HepG2 (cell line): ENCODE data around the gene RHOBTB3. TPM values are rescaled to one million over a fixed set of nuclear protein-coding genes. Genes with fewer than 3 reads are reported as not detected.

Experiments
- ARNT ChIP-seq: fragments of 450-650 bp; IDR thresholded peaks from 2 replicates; pipeline ENCODE4 v1.6.1; 2017
- EP300 ChIP-seq, 3 experiments: sonication (generic) in 1 of 3; formaldehyde crosslinking in 1 of 3; IDR thresholded peaks; 2 replicates each; pipeline versions ENCODE4 v1.5.1 to v1.6.1; 2011 to 2020; ENCODE audit warnings: low read depth in 2 of 3, low read length in 2 of 3, borderline replicate concordance in 1 of 3, improper control_type of control experiment in 1 of 3, mild to moderate bottlenecking in 1 of 3, missing genetic modification reagents in 1 of 3, moderate library complexity in 1 of 3
- HHEX ChIP-seq: IDR thresholded peaks from 2 replicates; pipeline ENCODE4 v1.6.1; 2016; ENCODE audit warnings: control low read depth
- HNRNPLL ChIP-seq: fragments of 200-400 bp; formaldehyde crosslinking; IDR thresholded peaks from 2 replicates; pipeline ENCODE4 v1.6.1; 2017; ENCODE audit warnings: mild to moderate bottlenecking, low read depth, low read length; ENCODE audit not compliant: poor library complexity, severe bottlenecking
- IRX3 ChIP-seq: sonication (generic); formaldehyde crosslinking; IDR thresholded peaks from 2 replicates; pipeline ENCODE4 v1.8.1; 2023; ENCODE audit warnings: mild to moderate bottlenecking, low read depth, missing genetic modification reagents, borderline replicate concordance
- KLF6 ChIP-seq: IDR thresholded peaks from 2 replicates; pipeline ENCODE4 v1.8.0; 2016; ENCODE audit warnings: missing biosample characterization, missing genetic modification reagents
- PHF21A ChIP-seq: sonication (generic); formaldehyde crosslinking; IDR thresholded peaks from 2 replicates; pipeline ENCODE4 v1.5.0; 2020; ENCODE audit warnings: mild to moderate bottlenecking, missing genetic modification reagents
- POGZ ChIP-seq: sonication (generic); formaldehyde crosslinking; IDR thresholded peaks from 2 replicates; pipeline ENCODE4 v1.4.0; 2020; ENCODE audit warnings: mild to moderate bottlenecking, missing genetic modification reagents
- RXRB ChIP-seq: IDR thresholded peaks from 2 replicates; pipeline ENCODE4 v1.6.1; 2016; ENCODE audit warnings: borderline replicate concordance, missing genetic modification reagents, missing compliant biosample characterization
- SKI ChIP-seq: fragments of 450-650 bp; IDR thresholded peaks from one replicate; pipeline ENCODE4 v1.6.1; 2018; ENCODE audit warnings: mild to moderate bottlenecking; ENCODE audit not compliant: partially characterized antibody
- TFE3 ChIP-seq: IDR thresholded peaks from 2 replicates; pipeline ENCODE4 v1.6.1; 2016
- ZKSCAN8 ChIP-seq: IDR thresholded peaks from 2 replicates; pipeline ENCODE4 v1.6.1; 2016; ENCODE audit warnings: borderline replicate concordance, missing genetic modification reagents, missing compliant biosample characterization
- ZNF30 ChIP-seq: sonication (generic); formaldehyde crosslinking; IDR thresholded peaks from 2 replicates; pipeline ENCODE4 v1.5.0; 2020; ENCODE audit warnings: mild to moderate bottlenecking, missing genetic modification reagents
- ZNF460 ChIP-seq: sonication (generic); formaldehyde crosslinking; IDR thresholded peaks from 2 replicates; pipeline ENCODE4 v1.5.1; 2020; ENCODE audit warnings: missing genetic modification reagents, mild to moderate bottlenecking, borderline replicate concordance
- ZNF614 ChIP-seq: IDR thresholded peaks from 2 replicates; pipeline ENCODE4 v1.6.1; 2018; ENCODE audit warnings: missing biosample characterization, missing genetic modification reagents, inconsistent platforms, borderline replicate concordance
- polyA plus RNA-seq, 8 experiments: library from polyadenylated mRNA; depleted of rRNA in 3 of 8; stranded (reverse) in 7 of 8; unstranded in 1 of 8; fragments of >200 nt; fragmentation: Illumina TruSeq in 4 of 8; extraction: Trizol in 4 of 8; gene quantifications; 2 replicates each; pipeline versions ENCODE4 v1.2.1 to v1.2.3, GENCODE V29; 2011 to 2016; ENCODE audit warnings: low read depth in 4 of 8, missing spikeins in 1 of 8, mixed read lengths in 1 of 8; ENCODE audit not compliant: insufficient read depth in 1 of 8
- total RNA-seq, 5 experiments: library from RNA; depleted of rRNA; stranded (reverse); fragments of >200 nt; fragmentation: Illumina TruSeq; extraction: Trizol; gene quantifications; 2 replicates each; pipeline ENCODE4 v1.2.3, GENCODE V29; 2016; ENCODE audit warnings: low read depth in 1 of 5
- TF ChIP-seq, protein P1 (sequence below): sonication (generic); formaldehyde crosslinking; IDR thresholded peaks from 2 replicates; pipeline ENCODE4 v1.4.0; 2020; ENCODE audit warnings: missing genetic modification reagents
- TF ChIP-seq, protein P2 (sequence below): sonication (generic); formaldehyde crosslinking; conservative IDR thresholded peaks from 2 replicates; pipeline ENCODE4 v1.4.0; 2020; ENCODE audit warnings: mild to moderate bottlenecking, missing genetic modification reagents, moderate library complexity
- TF ChIP-seq, protein P3 (sequence below): sonication (generic); formaldehyde crosslinking; IDR thresholded peaks from 2 replicates; pipeline ENCODE4 v1.4.0; 2020; ENCODE audit warnings: missing genetic modification reagents, mild to moderate bottlenecking, borderline replicate concordance

The RHOBTB3 gene
- total and polyA plus RNA-seq, 2 of the 13 experiments (the other 11 are each of a cell fraction or from before 2014, with no cell fraction given), result 31.6 to 35.4 TPM

- TF ChIP-seq RXRB (CRISPR knock-in tag), result peak; percentile 73; the same call in 1 of the 2 replicates
- TF ChIP-seq, protein P1, sequence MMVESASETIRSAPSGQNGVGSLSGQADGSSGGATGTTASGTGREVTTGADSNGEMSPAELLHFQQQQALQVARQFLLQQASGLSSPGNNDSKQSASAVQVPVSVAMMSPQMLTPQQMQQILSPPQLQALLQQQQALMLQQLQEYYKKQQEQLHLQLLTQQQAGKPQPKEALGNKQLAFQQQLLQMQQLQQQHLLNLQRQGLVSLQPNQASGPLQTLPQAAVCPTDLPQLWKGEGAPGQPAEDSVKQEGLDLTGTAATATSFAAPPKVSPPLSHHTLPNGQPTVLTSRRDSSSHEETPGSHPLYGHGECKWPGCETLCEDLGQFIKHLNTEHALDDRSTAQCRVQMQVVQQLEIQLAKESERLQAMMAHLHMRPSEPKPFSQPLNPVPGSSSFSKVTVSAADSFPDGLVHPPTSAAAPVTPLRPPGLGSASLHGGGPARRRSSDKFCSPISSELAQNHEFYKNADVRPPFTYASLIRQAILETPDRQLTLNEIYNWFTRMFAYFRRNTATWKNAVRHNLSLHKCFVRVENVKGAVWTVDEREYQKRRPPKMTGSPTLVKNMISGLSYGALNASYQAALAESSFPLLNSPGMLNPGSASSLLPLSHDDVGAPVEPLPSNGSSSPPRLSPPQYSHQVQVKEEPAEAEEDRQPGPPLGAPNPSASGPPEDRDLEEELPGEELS (CRISPR knock-in tag), result peak; percentile 95
- 0 out of 2 replicates have a peak, but pooled peaks have one; percentile 48 for TF ChIP-seq POGZ (CRISPR knock-in tag)
- peak; percentile 77; the same call in 1 of the 2 replicates for TF ChIP-seq ZNF614 (CRISPR knock-in tag)
- peak in 1 of 2 experiments; percentile 78; a peak in 2 of 4 replicates for TF ChIP-seq EP300 (IDR thresholded peaks at IDR 0.05; ENCODE audit: low read depth in 2 of 2, low read length in 2 of 2)
- TF ChIP-seq EP300 (CRISPR knock-in tag; IDR thresholded peaks at IDR 0.05; ENCODE audit: borderline replicate concordance), result no peak; the same call in 1 of the 2 replicates
- 0 out of 2 replicates have a peak, but pooled peaks have one; percentile 59 for TF ChIP-seq ZKSCAN8 (CRISPR knock-in tag)
- peak; percentile 98 for TF ChIP-seq TFE3 (CRISPR knock-in tag)
- TF ChIP-seq, protein P2, sequence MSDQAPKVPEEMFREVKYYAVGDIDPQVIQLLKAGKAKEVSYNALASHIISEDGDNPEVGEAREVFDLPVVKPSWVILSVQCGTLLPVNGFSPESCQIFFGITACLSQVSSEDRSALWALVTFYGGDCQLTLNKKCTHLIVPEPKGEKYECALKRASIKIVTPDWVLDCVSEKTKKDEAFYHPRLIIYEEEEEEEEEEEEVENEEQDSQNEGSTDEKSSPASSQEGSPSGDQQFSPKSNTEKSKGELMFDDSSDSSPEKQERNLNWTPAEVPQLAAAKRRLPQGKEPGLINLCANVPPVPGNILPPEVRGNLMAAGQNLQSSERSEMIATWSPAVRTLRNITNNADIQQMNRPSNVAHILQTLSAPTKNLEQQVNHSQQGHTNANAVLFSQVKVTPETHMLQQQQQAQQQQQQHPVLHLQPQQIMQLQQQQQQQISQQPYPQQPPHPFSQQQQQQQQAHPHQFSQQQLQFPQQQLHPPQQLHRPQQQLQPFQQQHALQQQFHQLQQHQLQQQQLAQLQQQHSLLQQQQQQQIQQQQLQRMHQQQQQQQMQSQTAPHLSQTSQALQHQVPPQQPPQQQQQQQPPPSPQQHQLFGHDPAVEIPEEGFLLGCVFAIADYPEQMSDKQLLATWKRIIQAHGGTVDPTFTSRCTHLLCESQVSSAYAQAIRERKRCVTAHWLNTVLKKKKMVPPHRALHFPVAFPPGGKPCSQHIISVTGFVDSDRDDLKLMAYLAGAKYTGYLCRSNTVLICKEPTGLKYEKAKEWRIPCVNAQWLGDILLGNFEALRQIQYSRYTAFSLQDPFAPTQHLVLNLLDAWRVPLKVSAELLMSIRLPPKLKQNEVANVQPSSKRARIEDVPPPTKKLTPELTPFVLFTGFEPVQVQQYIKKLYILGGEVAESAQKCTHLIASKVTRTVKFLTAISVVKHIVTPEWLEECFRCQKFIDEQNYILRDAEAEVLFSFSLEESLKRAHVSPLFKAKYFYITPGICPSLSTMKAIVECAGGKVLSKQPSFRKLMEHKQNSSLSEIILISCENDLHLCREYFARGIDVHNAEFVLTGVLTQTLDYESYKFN (CRISPR knock-in tag), result peak; percentile 80
- no peak for TF ChIP-seq ZNF30
- no peak for TF ChIP-seq ARNT
- TF ChIP-seq IRX3, result no peak
- no peak for TF ChIP-seq HNRNPLL
- peak; percentile 43 for TF ChIP-seq SKI
- no peak for TF ChIP-seq KLF6
- TF ChIP-seq HHEX (CRISPR knock-in tag), result peak; percentile 47; the same call in 1 of the 2 replicates
- TF ChIP-seq ZNF460 (CRISPR knock-in tag), result no peak
- TF ChIP-seq, protein P3, sequence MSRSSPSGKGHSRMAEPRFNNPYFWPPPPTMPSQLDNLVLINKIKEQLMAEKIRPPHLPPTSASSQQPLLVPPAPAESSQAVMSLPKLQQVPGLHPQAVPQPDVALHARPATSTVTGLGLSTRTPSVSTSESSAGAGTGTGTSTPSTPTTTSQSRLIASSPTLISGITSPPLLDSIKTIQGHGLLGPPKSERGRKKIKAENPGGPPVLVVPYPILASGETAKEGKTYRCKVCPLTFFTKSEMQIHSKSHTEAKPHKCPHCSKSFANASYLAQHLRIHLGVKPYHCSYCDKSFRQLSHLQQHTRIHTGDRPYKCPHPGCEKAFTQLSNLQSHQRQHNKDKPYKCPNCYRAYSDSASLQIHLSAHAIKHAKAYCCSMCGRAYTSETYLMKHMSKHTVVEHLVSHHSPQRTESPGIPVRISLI (CRISPR knock-in tag), result peak; percentile 94
- no peak for TF ChIP-seq PHF21A (CRISPR knock-in tag)
Observed at GRCh38 chr5:95759634-95760033, 28.5 kb downstream of the RHOBTB3 start (continued).
